H54 (cell line): ENCODE measurements around the gene ANKHD1.
"Not testable (repeated sequence)": the region's sequence is repeated elsewhere in the genome, so short reads cannot be mapped to it uniquely, and the experiment has no call there.

Experiments used
- DNase-seq: peaks from one replicate; pipeline ENCODE4 v3.0.0; 2011; ENCODE audit warnings: low spot score, mixed read lengths; ENCODE audit not compliant: insufficient read length
- FAIRE-seq: peaks from 3 replicates; lab custom pipeline; 2011; peaks lifted over from hg19 to GRCh38; lab: Jason Lieb, UNC
- POLR2A ChIP-seq: IDR thresholded peaks from 2 replicates; pipeline ENCODE4 v1.6.1; 2011; ENCODE audit warnings: low read depth, mild to moderate bottlenecking, low read length

Gene ANKHD1

GRCh38 chr5:140420665-140421361 is 19.2 kb downstream of the ANKHD1 start:
- no peak for FAIRE-seq
- DNase-seq: no peak
- TF ChIP-seq POLR2A: no peak

GRCh38 chr5:140421375-140421774 is 19.7 kb downstream of the ANKHD1 start:
- FAIRE-seq, DNase-seq: not testable (repeated sequence)

GRCh38 chr5:140423609-140424008 is 22.0 kb downstream of the ANKHD1 start:
- no peak for TF ChIP-seq POLR2A
- no peak for FAIRE-seq
- no peak for DNase-seq

DNA sequence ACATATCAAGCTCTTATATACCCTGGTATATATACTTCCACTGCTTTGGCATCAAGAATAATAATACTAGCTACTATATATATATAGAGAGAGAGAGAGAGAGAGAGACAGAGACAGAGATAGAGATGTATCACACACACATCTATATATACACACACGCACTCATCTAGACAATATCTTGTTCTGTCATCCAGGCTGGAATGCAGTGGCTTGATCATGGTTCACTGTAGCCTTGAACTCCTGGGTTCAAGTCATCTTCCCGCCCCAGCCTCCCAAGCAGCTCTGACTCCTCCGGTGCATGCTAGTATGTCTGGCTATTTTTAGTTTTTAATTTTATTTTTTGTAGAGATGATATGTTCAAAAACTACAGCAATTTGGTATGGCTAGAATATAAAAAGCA is 22.5 kb downstream of the ANKHD1 start:
- FAIRE-seq (no peak), DNase-seq (no peak)
- TF ChIP-seq POLR2A: no peak

DNA sequence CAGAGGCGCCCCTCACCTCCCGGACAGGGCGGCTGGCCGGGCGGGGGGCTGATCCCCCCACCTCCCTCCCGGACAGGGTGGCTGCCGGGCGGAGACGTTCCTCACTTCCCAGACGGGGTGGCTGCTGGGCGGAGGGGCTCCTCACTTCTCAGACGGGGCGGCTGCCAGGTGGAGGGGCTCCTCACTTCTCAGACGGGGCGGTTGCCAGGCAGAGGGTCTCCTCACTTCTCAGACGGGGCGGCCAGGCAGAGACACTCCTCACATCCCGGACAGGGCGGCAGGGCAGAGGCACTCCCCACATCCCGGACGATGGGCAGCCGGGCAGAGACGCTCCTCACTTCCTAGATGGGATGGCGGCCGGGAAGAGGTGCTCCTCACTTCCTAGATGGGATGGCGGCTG is 26.1 kb downstream of the ANKHD1 start:
- not testable (repeated sequence) for FAIRE-seq, DNase-seq

DNA sequence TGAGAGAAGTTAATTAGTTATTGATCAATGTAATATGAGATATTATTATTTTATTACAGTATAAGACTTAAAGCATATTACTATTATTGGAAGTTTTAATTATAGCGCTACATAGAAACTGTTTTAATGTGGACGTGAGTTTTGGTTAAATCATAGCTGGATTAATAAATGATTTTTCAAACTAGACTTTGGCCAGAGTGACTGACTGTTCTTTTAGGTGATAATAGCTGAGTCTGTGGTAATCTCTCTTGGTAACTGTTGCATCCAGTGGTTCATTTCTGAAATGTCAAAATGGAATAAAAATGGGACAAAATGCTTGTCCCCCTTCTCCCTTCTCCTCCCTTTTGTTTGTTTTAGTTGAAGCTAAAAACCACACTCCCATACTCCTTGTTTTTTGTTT is 28.1 kb downstream of the ANKHD1 start:
- FAIRE-seq (no peak), DNase-seq (no peak)
- no peak for TF ChIP-seq POLR2A

- FAIRE-seq (peak; percentile 20), DNase-seq (no peak)
- no peak for TF ChIP-seq POLR2A
Measured at GRCh38 chr5:140432212-140432611, 30.6 kb downstream of the ANKHD1 start.

DNA sequence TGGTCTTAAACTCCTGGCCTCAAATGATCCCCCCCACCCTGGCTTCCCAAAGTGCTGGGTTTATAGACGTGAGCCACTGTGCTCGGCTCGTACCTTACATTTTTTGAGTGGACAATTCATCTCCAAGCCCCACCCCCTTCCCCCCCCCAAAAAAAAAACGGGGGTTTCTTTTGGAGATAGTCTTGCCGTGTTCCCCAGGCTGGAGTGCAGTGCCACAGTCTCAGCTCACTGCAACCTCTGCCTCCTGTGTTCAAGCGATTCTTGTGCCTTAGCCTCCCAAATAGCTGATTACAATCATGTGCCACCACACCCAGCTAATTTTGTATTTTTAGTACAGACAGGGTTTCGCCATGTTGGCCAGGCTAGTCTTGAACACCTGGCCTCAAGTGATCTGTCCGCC is 31.3 kb downstream of the ANKHD1 start:
- FAIRE-seq: no peak
- DNase-seq: no peak
- TF ChIP-seq POLR2A: no peak

DNA sequence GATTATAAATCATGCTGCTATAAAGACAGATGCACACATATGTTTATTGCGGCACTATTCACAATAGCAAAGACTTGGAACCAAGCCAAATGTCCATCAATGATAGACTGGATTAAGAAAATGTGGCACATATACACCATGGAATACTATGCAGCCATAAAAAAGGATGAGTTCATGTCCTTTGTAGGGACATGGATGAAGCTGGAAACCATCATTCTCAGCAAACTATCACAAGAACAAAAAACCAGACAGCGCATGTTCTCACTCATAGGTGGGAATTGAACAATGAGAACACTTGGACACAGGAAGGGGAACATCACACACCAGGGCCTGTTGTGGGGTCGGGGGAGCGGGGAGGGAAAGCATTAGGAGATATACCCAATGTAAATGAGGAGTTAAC is 55.7 kb downstream of the ANKHD1 start:
- not testable (repeated sequence) for DNase-seq, FAIRE-seq

- FAIRE-seq (no peak), DNase-seq (no peak)
- no peak for TF ChIP-seq POLR2A
Measured at GRCh38 chr5:140466981-140467742, 65.5 kb downstream of the ANKHD1 start.

GRCh38 chr5:140468188-140468587 is 66.6 kb downstream of the ANKHD1 start:
- DNase-seq (no peak), FAIRE-seq (no peak)
- TF ChIP-seq POLR2A: no peak

DNA sequence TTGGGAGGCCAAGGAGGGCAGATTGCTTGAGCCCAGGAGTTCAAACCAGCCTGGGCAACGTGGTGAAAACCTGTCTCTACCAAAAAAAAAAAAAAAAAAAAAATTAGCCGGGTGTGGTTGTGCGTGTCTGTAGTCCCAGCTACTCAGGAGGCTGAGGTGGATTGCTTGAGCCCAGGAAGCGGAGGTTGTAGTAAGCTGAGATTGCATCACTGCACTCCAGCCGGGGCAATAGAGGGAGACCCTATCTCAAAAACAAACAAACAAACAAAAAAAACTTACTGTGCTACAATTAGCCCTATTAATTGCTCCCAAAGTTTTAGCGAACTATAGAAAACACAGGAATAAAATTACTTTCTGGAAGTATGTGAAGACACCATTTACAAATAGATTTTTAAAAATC is 67.6 kb downstream of the ANKHD1 start:
- FAIRE-seq (no peak), DNase-seq (no peak)
- TF ChIP-seq POLR2A: no peak

- FAIRE-seq (no peak), DNase-seq (no peak)
Measured at GRCh38 chr5:140480310-140481014, 78.8 kb downstream of the ANKHD1 start.

GRCh38 chr5:140481758-140482157 is 80.1 kb downstream of the ANKHD1 start:
- no peak for DNase-seq
- FAIRE-seq: peak; percentile 58
- TF ChIP-seq POLR2A: no peak

More at GRCh38 chr5:140480310-140481014, 78.8 kb downstream of the ANKHD1 start:
- no peak for TF ChIP-seq POLR2A

DNA sequence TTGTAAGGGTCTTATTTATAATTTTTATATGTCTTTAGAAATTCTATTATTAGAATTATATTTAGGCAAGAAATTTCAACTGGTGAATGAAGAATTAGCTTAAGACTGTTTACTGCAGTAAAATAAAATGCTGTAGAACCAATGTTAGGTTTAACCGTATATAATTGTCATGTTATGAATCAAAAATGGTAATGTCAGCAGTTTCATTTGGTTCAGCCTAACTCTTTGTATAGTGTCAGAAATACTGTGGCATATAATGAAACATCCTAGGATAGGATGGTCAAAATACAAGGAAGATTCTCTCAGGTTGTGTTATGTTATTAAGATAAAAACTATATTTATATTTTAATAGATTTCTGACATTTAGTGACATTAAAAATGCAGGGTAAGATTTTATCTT is 81.4 kb downstream of the ANKHD1 start:
- DNase-seq (no peak), FAIRE-seq (no peak)
- TF ChIP-seq POLR2A: no peak

DNA sequence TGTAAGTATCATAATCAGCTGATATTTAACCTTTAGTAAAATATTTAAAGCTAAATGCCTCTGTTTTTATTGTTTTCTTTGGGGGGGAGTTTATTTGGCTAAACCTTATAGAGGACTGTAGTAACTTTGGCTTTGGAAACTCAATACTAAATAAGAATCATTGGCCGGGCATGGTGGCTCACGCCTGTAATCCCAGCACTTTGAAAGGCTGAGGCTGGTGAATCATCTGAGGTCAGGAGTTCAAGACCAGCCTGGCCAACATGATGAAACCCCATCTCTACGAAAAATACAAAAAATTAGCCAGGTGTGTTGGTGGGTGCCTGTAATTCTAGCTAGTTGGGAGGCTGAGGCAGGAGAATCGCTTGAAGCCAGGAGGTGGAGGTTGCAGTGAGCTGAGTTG is 86.5 kb downstream of the ANKHD1 start:
- peak; percentile 75 for FAIRE-seq
- not testable (repeated sequence) for DNase-seq
